ENCODE measurements around the gene DNAL1.

DNAL1 gene

GRCh38 chr14:73718418-73719251, 73.8 kb downstream of the DNAL1 start:
- no peak overlapping the region for H3K4me3 ChIP-seq (ENCODE audit: low read depth, low read length)
- no peak for TF ChIP-seq CTCF (IDR thresholded peaks at IDR 0.05; ENCODE audit: borderline replicate concordance, insufficient read depth, low read depth, low read length)

- no peak overlapping the region for H3K4me3 ChIP-seq (ENCODE audit: low read depth, low read length)
- TF ChIP-seq CTCF (IDR thresholded peaks at IDR 0.05; ENCODE audit: borderline replicate concordance, insufficient read depth, low read depth, low read length), result no peak
Measured at GRCh38 chr14:73719361-73719760, 74.6 kb downstream of the DNAL1 start.

DNA sequence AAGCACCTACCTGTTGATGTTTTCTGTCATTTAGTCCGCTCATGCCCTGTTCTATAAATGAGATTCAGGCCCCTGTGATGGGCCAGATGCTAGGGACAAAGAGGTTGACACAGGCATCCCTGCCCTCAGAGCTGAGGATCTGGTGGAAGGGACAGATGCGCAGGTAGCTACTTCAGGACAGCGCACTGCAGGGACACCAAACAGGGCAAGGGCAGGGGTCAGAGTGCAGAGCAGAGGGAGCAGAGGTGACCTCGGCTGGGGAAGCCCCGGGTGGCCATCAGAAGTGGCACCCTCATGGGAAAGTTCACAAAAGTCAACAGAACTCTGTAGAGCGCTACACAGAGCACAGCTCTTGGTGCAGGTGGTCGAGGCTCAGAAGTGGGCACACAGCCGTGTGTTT, 75.0 kb downstream of the DNAL1 start:
- no peak for TF ChIP-seq CTCF (IDR thresholded peaks at IDR 0.05; ENCODE audit: borderline replicate concordance, insufficient read depth, low read depth, low read length)
- H3K4me3 ChIP-seq (ENCODE audit: low read depth, low read length), result no peak overlapping the region

- no peak for TF ChIP-seq CTCF (IDR thresholded peaks at IDR 0.05; ENCODE audit: borderline replicate concordance, insufficient read depth, low read depth, low read length)
- no peak overlapping the region for H3K4me3 ChIP-seq (ENCODE audit: low read depth, low read length)
Measured at GRCh38 chr14:73720636-73721035, 75.8 kb downstream of the DNAL1 start.

DNA sequence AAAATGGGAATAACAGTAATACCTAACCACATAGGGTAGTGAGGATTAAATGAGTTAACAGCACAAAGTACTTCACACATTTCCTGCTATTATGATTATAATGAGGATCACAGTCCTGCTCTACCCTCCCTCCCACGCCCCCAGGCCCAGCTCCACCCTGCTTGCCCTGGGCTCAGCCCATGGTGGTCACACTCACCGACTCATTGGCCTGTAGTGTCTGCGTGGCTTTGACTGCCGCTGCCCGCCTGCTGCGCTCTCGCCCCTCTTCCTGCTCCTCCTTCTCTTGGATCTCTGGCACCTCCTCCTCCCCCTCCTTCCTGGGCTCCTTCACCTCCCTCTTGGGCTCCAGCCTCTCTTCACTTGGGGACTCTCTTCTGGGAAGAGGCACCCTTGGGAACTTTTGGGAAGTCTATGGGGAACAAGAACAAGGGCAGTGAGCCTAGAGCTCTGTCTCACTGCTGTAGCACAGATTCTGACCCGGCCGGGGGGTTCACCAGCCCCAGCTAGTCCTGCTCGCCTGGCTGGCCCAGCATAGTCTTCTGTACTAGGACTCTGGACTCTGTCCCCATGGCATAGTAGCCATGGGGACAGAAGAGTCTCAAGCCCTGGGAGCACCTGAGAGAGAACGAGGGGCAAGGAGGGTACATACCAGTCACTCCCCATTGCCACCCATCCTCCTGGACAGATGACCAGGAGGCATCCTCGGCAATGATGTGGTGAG, 76.5 kb downstream of the DNAL1 start:
- H3K4me3 ChIP-seq (ENCODE audit: low read depth, low read length), result no peak overlapping the region
- TF ChIP-seq CTCF (IDR thresholded peaks at IDR 0.05; ENCODE audit: borderline replicate concordance, insufficient read depth, low read depth, low read length), result no peak

DNA sequence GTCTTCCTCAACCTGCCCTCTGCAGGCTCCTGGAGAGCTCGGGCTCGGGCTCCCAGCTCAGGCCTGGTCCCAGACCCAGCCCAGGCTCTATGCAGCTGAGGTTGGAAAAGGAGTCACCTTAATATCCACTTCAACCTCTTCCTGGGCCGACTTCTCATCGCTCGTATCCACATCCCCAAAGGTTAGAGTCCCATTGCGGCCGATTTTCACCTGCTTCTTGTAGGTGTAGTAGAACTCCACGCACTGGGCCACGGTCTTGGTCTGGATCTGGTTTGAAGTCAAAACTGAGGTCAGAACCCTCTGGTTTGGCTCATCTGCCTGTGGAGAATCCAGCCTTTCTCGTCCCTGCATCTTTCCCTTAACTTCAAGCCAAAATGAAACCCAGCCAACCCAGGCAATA, 77.8 kb downstream of the DNAL1 start:
- H3K4me3 ChIP-seq (ENCODE audit: low read depth, low read length), result no peak overlapping the region
- no peak for TF ChIP-seq CTCF (IDR thresholded peaks at IDR 0.05; ENCODE audit: borderline replicate concordance, insufficient read depth, low read depth, low read length)

DNA sequence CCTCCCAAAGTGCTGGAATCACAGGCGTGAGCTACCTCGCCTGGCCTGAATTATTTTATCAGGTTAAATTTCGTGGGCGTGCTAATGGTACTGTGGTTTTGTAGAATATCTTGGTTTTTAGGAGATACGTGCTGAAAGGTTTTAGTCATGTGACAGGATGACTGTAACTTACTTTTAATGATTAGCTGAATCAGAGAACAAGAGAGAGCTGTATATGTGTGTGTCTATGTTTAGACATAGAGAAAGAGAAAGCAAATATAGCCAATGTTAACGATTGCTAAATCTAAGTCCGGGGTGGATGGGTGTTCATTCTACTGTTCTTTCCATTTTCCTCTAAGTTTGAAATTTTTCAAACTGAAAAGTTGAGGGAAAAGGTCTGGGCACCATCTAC, 78.6 kb downstream of the DNAL1 start:
- TF ChIP-seq CTCF (IDR thresholded peaks at IDR 0.05; ENCODE audit: borderline replicate concordance, insufficient read depth, low read depth, low read length), result no peak
- no peak overlapping the region for H3K4me3 ChIP-seq (ENCODE audit: low read depth, low read length)
